ENCODE measurements around the gene CDHR2. TPM values are rescaled to one million over a fixed set of nuclear protein-coding genes. Genes with fewer than 3 reads are reported as not detected.

Gene CDHR2
- total and polyA plus RNA-seq, 5 donors from 2014 or later, result 1.3 TPM; not detected in 4

GRCh38 chr5:176639981-176640380 lies 90.8 kb downstream of the CDHR2 start:
- Mint-ChIP-seq H3K4me3 (no peak overlapping the region), H3K4me1 (peaks cover 0 to 2% (median 0%) of the 10 kb centered on the region in 4 donors), H3K36me3 (no peaks in the 10 kb centered on the region), H3K27me3 (peaks cover 5% of the 10 kb centered on the region), H3K27ac (no peak overlapping the region), H3K9me3 (peaks cover 0 to 3% (median 0%) of the 10 kb centered on the region in 7 donors)
- H3K4me1 ChIP-seq (ENCODE audit: control insufficient read depth, insufficient read depth, low read length, poor library complexity, severe bottlenecking), result no peaks in the 10 kb centered on the region
- no peak overlapping the region for H3K4me3 ChIP-seq (ENCODE audit: low read depth, low read length)
- DNase-seq (no peak), ATAC-seq (ENCODE audit: low read depth in 2 of 2) (no peak)
- no peak overlapping the region for H3K27ac ChIP-seq (ENCODE audit: insufficient read depth, low read length, poor library complexity, severe bottlenecking)
- peaks cover 0 to 1% of the 10 kb centered on the region in 2 experiments for H3K9me3 ChIP-seq (ENCODE audit: control insufficient read depth in 2 of 2, low read length in 2 of 2)
- no peaks in the 10 kb centered on the region for H3K36me3 ChIP-seq (ENCODE audit: control insufficient read depth, insufficient read depth, low read length)
- H3K27me3 ChIP-seq (ENCODE audit: control insufficient read depth, insufficient read depth, low read length), result peaks cover 4% of the 10 kb centered on the region

- H3K36me3 Mint-ChIP-seq, result no peaks in the 10 kb centered on the region
- H3K27me3 Mint-ChIP-seq, result peaks cover 5% of the 10 kb centered on the region
- no peak overlapping the region for H3K4me3 ChIP-seq (ENCODE audit: low read depth, low read length)
- H3K9me3 ChIP-seq (ENCODE audit: control insufficient read depth in 2 of 2, low read length in 2 of 2), result peaks cover 0 to under 1% of the 10 kb centered on the region in 2 experiments
- H3K27me3 ChIP-seq (ENCODE audit: control insufficient read depth, insufficient read depth, low read length), result no peaks in the 10 kb centered on the region
- no peaks in the 10 kb centered on the region for H3K36me3 ChIP-seq (ENCODE audit: control insufficient read depth, insufficient read depth, low read length)
- peaks cover 0 to 3% (median 0%) of the 10 kb centered on the region in 4 donors for H3K4me1 Mint-ChIP-seq
- H3K4me1 ChIP-seq (ENCODE audit: control insufficient read depth, insufficient read depth, low read length, poor library complexity, severe bottlenecking), result no peaks in the 10 kb centered on the region
- no peak for DNase-seq
- no peak overlapping the region for H3K4me3 Mint-ChIP-seq
- no peak overlapping the region for H3K27ac ChIP-seq (ENCODE audit: insufficient read depth, low read length, poor library complexity, severe bottlenecking)
- no peak overlapping the region for H3K27ac Mint-ChIP-seq
- H3K9me3 Mint-ChIP-seq, result peaks cover 0 to 1% (median 0%) of the 10 kb centered on the region in 7 donors
- no peak for ATAC-seq (ENCODE audit: low read depth in 2 of 2)
Measured at GRCh38 chr5:176640616-176641015, 91.5 kb downstream of the CDHR2 start.

DNA sequence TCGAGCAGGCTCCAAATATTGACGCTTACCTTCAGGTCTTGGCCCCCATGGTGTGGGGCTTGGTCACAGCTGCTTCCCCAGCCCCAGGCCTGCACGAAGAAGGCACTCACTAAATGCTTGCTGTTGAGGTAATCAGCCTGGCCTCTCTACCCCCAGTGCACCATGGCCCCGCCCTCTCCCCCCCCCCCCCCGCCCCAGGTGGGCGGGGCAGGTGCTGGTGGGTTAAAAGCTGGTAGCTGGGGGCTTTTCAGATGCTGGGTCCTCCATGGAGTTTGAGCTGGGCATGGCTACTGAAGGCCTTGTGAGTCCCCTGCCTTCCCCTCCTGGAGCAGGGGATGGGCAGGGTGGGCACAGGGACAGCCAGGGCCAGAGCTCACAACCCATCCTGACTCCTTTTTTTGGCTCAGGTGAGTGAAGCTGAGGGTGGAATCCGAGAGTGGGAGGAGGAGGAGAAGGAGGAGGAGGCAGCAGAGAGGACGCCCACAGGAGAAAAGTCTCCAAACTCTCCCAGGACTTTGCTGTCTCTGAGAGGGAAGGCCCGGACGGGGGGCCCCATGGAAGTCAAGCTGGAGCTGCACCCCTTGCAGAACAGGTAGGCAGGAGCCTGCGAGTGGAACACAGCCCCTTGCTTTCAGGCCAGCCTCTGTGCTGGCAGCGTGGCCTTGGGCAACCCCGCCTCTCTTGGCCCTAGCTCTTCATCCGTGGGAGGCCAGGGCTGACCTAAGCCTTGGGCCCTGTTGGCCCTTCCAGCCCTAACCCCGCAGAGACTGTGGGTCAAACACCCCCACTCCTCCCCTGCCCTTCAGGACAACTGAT lies 93.7 kb downstream of the CDHR2 start:
- Mint-ChIP-seq H3K27me3 (peaks cover 5% of the 10 kb centered on the region), H3K36me3 (no peaks in the 10 kb centered on the region), H3K27ac (no peak overlapping the region), H3K4me1 (peaks cover 0 to 19% (median 6%) of the 10 kb centered on the region in 4 donors), H3K9me3 (no peaks in the 10 kb centered on the region), H3K4me3 (no peak overlapping the region)
- no peak overlapping the region for H3K4me3 ChIP-seq (ENCODE audit: low read depth, low read length)
- no peaks in the 10 kb centered on the region for H3K36me3 ChIP-seq (ENCODE audit: control insufficient read depth, insufficient read depth, low read length)
- peaks cover 17% of the 10 kb centered on the region for H3K4me1 ChIP-seq (ENCODE audit: control insufficient read depth, insufficient read depth, low read length, poor library complexity, severe bottlenecking)
- H3K27me3 ChIP-seq (ENCODE audit: control insufficient read depth, insufficient read depth, low read length), result no peaks in the 10 kb centered on the region
- H3K9me3 ChIP-seq (ENCODE audit: control insufficient read depth in 2 of 2, low read length in 2 of 2), result no peaks in the 10 kb centered on the region
- DNase-seq (no peak), ATAC-seq (ENCODE audit: low read depth in 2 of 2) (no peak)
- H3K27ac ChIP-seq (ENCODE audit: insufficient read depth, low read length, poor library complexity, severe bottlenecking), result no peak overlapping the region

GRCh38 chr5:176643491-176644219 lies 94.5 kb downstream of the CDHR2 start:
- no peaks in the 10 kb centered on the region for H3K36me3 ChIP-seq (ENCODE audit: control insufficient read depth, insufficient read depth, low read length)
- peaks cover 24% of the 10 kb centered on the region for H3K4me1 ChIP-seq (ENCODE audit: control insufficient read depth, insufficient read depth, low read length, poor library complexity, severe bottlenecking)
- peaks cover 5% of the 10 kb centered on the region for H3K27me3 Mint-ChIP-seq
- no peak overlapping the region for H3K4me3 ChIP-seq (ENCODE audit: low read depth, low read length)
- peak overlapping the region in 1 of 4 donors; percentile 81 for H3K4me3 Mint-ChIP-seq
- ATAC-seq (ENCODE audit: low read depth in 2 of 2) (no peak), DNase-seq (no peak)
- peaks cover 0 to 26% (median 11%) of the 10 kb centered on the region in 4 donors for H3K4me1 Mint-ChIP-seq
- no peaks in the 10 kb centered on the region for H3K27me3 ChIP-seq (ENCODE audit: control insufficient read depth, insufficient read depth, low read length)
- H3K36me3 Mint-ChIP-seq, result no peaks in the 10 kb centered on the region
- H3K27ac ChIP-seq (ENCODE audit: insufficient read depth, low read length, poor library complexity, severe bottlenecking), result no peak overlapping the region
- peak overlapping the region in 1 of 3 donors; percentile 49 for H3K27ac Mint-ChIP-seq
- no peaks in the 10 kb centered on the region for H3K9me3 ChIP-seq (ENCODE audit: control insufficient read depth in 2 of 2, low read length in 2 of 2)
- no peaks in the 10 kb centered on the region for H3K9me3 Mint-ChIP-seq

GRCh38 chr5:176644294-176644693 lies 95.2 kb downstream of the CDHR2 start:
- H3K27me3 Mint-ChIP-seq, result peaks cover 5% of the 10 kb centered on the region
- H3K27ac ChIP-seq (ENCODE audit: insufficient read depth, low read length, poor library complexity, severe bottlenecking), result no peak overlapping the region
- H3K4me3 Mint-ChIP-seq, result peak overlapping the region in 1 of 4 donors; percentile 44
- DNase-seq, result no peak
- ATAC-seq (ENCODE audit: low read depth in 2 of 2), result no peak
- H3K36me3 ChIP-seq (ENCODE audit: control insufficient read depth, insufficient read depth, low read length), result no peaks in the 10 kb centered on the region
- no peak overlapping the region for H3K27ac Mint-ChIP-seq
- no peaks in the 10 kb centered on the region for H3K9me3 ChIP-seq (ENCODE audit: control insufficient read depth in 2 of 2, low read length in 2 of 2)
- no peaks in the 10 kb centered on the region for H3K27me3 ChIP-seq (ENCODE audit: control insufficient read depth, insufficient read depth, low read length)
- peaks cover 30% of the 10 kb centered on the region for H3K4me1 ChIP-seq (ENCODE audit: control insufficient read depth, insufficient read depth, low read length, poor library complexity, severe bottlenecking)
- no peak overlapping the region for H3K4me3 ChIP-seq (ENCODE audit: low read depth, low read length)
- H3K9me3 Mint-ChIP-seq, result no peaks in the 10 kb centered on the region
- H3K4me1 Mint-ChIP-seq, result peaks cover 0 to 33% (median 17%) of the 10 kb centered on the region in 4 donors
- no peaks in the 10 kb centered on the region for H3K36me3 Mint-ChIP-seq

GRCh38 chr5:176644878-176645670 lies 95.9 kb downstream of the CDHR2 start:
- no peak overlapping the region for H3K27ac ChIP-seq (ENCODE audit: insufficient read depth, low read length, poor library complexity, severe bottlenecking)
- H3K4me3 Mint-ChIP-seq, result peak overlapping the region in 3 of 4 donors; percentile 41 to 91 (median 44)
- no peak for ATAC-seq (ENCODE audit: low read depth in 2 of 2)
- peak overlapping the region in 2 of 3 donors; percentile 75 to 91 for H3K27ac Mint-ChIP-seq
- no peaks in the 10 kb centered on the region for H3K36me3 ChIP-seq (ENCODE audit: control insufficient read depth, insufficient read depth, low read length)
- peaks cover 0 to 40% (median 21%) of the 10 kb centered on the region in 4 donors for H3K4me1 Mint-ChIP-seq
- H3K27me3 ChIP-seq (ENCODE audit: control insufficient read depth, insufficient read depth, low read length), result no peaks in the 10 kb centered on the region
- H3K27me3 Mint-ChIP-seq, result peaks cover 5% of the 10 kb centered on the region
- no peak for DNase-seq
- no peak overlapping the region for H3K4me3 ChIP-seq (ENCODE audit: low read depth, low read length)
- peaks cover 30% of the 10 kb centered on the region for H3K4me1 ChIP-seq (ENCODE audit: control insufficient read depth, insufficient read depth, low read length, poor library complexity, severe bottlenecking)
- no peaks in the 10 kb centered on the region for H3K36me3 Mint-ChIP-seq
- H3K9me3 ChIP-seq (ENCODE audit: control insufficient read depth in 2 of 2, low read length in 2 of 2), result no peaks in the 10 kb centered on the region
- H3K9me3 Mint-ChIP-seq, result no peaks in the 10 kb centered on the region
